HG03039 (cell line): Measurements from ENCODE around the gene INPP4B.

Experiments used
- ATAC-seq: cut with Tn5 transposase; IDR thresholded peaks from one replicate; pipeline ENCODE4 v1.9.1; 2021; ENCODE audit warnings: mild to moderate bottlenecking, moderate library complexity; ENCODE audit not compliant: unreplicated experiment

Gene INPP4B

DNA sequence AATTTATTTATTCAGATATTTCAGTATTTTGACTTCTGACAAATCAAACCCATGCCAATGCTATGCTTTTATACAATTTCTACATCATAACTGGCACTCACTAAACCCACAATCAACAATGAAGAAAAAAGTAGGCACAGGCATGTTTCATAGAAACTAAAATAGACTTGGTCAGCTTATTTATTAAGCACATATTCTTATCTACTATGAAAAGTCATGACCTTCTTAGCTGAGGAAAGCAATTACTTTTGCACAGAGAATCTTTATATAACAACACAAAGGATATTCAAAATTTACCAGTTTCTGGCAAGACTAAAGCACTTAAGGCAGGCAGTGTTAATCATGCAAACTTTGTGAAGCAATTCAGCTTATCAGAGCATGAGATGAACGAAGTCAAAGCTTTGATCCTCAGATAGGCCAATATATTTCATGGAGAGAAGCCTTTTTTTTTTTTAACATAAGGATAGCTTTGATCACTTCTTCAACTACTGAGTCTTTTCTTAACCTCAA, 490.6 kb downstream of the INPP4B start:
- ATAC-seq: no peak

DNA sequence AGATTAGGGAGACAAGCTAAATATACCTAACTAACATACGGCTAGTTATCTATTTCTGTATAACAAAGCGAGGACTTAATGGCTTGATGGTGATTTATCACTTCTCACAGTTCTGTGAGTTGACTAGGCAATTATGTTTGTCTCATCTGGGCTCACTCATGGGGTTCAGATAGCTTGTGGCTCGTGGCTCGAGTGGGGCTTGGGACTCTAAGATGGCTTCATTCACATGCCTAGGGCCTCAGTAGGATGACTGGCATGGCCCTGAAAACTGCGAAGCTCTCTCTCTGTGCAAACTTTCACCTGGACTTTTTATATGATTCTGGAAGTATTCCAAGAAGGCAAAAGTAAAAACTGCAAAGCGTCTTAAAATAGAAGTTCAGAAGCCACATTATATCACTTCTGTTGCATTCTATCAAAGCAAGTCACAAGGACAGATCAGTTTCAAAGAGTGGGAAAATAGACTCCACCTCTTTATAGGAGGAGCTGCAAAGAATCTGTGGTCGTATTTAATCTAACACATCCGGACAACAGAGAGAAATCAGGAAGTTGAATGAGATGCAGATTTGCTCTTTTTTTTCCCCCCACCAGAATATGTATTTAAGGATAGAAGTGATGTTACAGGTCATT, 491.2 kb downstream of the INPP4B start:
- no peak for ATAC-seq

DNA sequence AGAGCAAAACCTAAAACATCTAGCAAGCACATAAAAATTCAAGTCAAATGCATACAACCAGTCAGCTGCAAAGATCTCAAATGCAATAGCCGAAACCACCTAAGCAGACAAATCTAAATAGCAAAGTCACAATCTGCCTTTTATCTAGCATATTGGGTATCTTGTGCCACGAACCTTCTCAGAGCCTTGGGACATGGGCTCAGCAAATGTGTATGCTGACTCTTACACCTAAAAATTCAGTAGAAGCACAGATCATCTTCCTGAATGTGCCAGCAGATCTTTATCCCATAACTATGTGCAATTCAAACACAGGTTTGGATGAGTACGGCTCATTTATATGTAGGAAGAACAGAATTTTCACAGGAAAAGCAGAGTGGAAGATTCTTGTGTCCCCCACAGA, 492.1 kb downstream of the INPP4B start:
- ATAC-seq: no peak

DNA sequence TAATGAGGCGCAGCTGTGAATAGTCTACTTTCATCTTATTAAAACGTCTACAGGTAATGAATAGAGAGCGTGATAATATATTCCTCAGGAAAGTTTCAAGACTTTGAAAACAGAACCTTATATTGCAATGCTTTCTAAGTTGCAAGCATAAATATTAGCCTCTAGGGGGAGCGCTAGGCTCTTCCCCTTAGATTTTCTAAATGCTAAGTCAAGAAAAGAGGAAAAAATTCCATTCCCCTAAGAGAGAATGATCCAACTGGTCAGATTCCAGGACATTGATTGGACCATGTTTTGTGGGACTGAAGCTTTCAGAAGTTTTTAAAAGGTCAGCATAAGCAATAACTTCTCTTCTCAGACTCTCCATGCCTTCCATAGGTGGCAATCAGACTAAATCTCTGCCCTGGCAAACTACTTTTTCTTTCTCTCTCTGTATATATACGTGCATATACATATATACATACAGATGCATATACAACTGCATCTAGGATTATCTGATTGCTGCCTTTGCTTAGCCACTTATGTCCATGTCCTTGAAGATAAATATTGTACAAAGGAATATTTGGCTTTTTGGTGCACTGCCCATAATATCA, 492.9 kb downstream of the INPP4B start:
- ATAC-seq: no peak

DNA sequence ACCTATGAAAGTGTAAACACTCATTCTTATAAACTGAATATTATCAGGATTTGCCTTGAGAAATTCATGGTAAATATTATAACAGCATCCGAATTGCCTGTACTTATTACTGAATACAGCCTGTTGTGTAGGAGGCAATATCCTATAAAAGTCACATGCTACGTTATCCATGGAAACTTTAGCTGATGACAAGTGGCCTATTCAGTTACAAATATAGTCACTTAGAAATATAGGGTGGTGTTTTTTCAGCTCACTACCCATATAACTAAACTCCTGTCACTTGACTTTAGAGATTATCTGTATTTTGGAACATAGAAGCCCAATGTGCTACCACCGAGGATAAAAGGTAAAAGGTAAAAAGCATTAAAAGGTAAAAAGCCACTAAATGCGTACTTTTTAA, 493.4 kb downstream of the INPP4B start:
- ATAC-seq: no peak

DNA sequence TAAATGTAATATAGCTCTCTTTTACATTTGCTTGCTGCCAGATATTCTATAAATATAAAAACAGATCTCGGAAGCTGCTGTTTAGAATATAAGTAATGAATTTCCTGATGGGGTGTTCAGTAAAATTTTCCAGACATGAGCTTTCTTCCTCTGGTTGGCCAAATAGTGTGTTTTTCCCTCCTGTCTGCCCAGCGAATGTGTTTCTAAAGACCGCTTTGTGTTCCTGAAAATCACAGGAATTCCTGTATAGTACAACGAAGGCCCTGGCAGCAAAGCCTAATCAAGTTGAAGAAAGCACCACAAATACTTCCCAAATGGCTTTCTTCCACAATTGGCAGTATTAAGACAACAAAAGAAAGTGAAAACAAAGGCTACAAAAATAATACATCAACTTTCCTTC, 494.1 kb downstream of the INPP4B start:
- ATAC-seq: no peak

DNA sequence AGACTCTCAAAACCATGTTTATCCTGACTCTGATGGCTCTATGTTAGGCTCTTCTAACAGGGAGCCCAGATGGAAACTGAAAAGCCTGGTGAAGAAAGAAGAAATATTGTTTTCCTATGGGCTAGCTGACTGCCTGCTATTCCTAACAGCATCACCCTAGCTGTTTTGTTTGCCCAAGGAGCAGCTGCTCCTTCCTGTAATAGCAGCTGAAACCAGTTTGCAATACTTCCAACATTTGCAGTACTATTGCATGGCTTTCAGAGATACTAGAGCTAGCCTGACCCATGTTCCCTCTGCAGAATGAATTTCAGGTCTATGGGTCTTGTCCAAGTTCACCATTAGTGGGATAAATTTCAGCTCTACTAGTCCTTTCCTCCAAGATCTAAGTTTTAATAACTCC, 495.2 kb downstream of the INPP4B start:
- ATAC-seq: no peak

DNA sequence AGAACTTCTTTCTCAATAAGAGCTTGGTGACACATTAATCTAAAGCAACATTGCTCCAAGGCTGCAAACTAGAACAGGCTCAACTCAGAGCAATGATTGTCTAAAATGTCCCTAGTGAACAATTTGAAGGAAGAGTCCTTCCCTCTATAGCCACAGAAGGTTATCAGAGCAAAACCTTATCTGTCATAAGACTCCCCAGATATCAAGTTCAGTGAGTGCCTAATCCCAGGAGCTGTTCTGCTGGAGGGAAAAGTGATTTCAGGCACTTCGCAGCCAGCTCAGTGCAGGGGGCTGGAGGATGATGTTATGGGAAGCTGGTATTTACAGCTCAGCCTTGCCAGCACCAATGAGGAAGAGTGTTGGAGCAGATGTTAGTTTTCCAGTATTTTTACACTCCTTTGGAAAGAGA, 497.5 kb downstream of the INPP4B start:
- no peak for ATAC-seq

DNA sequence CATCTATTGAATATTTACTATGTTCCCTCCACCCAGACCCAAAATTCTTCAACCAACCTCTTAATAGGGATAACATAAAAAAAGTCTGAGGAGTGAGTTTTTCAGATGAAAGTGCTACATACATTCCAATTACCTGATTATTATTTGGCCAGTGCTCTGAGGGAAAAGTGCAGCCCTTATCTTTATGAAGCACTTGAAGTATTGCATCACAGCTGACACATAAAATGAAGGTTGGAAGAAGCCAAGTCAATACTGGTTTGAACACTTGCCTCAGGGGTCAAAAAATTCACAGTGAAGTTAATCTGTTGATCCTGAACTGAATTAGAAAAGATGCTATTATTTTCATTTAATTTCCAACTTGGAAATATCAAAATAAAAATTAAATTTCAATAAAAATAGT, 498.9 kb downstream of the INPP4B start:
- no peak for ATAC-seq

DNA sequence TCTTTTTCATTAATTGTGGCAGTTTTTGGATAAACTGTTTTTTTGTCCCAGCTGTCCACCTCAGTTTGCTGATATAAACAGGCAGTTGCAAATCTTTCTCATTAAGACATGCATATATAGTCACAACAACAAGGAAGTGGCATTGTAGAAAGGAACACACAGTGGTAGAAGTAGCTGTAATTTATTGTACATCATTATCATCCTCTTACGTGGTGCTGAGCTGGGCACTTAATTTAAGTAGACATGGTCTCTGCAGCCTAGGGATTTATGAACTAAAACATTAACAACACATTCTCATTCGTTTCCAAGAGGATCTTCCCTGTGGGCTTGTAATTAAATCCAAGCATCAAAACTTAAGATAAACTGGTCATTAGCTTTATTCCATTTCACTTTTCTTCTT, 500.2 kb downstream of the INPP4B start:
- ATAC-seq: no peak

DNA sequence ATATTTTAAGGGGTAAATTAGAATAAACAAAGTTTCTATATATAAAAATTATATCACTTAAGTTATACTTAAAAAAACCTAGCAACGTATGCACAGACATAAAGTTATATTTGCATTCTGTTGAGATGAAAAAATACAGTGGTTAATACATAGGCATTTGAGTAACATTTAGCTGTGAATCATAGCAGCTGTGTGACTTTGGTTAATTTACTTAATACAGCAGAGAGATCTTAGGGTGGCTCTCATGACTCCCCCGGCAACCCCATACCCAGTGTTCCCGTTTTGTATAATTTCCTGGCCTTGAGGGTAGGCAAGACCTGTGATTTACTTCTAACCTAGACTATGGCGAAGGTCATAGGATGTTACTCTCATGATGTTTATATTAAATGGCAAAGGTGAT, 504.8 kb downstream of the INPP4B start:
- ATAC-seq: no peak

DNA sequence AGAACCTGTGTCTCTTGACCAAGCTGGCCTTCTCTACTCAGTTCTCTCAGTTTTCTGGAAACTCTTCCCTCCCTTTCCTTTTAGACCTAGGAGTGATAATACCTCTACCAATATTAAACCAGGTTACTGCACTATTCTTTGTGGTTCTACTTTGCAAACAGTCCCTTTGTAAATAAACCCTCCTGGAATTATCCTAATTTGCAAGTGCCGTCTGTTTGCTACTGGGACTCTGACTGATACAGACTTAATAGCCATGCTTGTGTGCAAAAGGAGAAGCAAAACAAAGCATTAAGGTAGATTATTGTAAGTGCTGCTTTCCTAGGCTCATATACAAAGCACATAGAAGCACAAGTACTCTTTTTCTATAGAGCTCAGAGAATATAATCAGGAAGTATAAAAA, 507.0 kb downstream of the INPP4B start:
- no peak for ATAC-seq

DNA sequence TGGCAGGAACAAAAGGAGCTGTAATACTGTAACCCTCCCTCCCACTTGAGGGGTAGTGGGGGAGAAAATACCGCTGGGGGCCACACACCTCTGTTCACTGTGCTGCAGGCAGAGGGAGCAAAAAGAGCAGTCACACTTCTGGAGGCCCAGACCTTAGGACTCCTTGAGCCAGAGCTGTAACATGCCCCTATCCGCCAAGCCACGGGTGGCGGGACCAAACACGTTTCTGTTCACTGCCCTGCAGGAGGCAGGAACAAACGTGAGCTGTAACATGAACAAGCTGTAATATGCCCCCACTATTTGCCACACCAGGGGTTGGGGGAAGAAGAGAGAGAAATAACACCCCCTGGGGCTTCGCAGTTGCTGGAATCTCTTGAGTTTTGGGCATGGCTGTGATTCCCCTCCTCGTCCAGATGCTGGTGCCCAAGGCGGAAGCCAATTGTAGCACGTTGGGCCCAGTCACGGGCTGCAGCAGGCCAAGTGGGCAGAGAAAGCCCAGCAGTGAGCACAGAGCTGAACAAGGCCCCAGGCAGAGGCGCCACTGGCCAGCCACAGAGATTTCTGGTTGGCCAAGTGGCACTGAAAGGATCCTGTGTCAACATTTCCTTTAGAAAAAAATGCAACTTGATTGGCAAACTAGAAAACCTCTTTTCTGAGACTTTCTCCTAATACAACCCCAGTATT, 509.7 kb downstream of the INPP4B start:
- ATAC-seq: no peak

DNA sequence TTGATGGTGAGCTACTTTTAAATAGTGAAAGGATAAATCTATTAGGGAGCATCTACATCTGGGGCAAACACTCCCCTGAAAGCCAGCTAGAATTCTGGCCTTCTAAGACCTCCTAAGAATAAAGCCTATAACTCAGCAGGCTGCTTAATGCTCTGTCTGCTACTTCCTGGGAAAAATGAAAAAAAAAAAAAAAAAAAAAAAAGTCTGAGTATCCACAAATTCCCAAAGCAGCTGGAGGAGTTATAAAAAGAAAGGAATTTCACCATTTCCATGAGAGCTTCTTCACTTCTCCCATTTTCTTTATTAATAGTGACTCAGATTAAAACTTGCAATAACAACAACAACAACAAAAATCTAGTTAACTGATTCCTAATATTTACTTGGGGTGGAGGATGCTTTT, 511.2 kb downstream of the INPP4B start:
- ATAC-seq: no peak

DNA sequence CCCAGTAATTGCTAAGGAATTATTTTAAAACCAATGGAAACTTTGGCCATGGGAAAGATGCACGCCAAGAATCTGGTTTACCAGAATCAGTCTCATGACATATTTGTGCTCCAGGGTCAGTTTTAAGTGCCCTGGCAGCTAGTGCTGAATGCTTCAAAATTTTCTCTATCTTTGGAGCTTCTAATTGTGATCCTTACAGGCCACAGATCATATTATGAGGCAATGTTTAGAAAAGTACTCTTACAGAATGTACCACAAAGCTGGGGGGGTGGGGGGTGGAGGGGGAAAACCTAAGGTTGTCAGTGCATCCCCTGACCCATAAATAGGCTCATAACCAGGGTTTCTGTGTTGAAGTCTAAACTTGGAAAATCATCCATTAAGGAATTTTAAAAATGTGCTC, 514.5 kb downstream of the INPP4B start:
- ATAC-seq: no peak

DNA sequence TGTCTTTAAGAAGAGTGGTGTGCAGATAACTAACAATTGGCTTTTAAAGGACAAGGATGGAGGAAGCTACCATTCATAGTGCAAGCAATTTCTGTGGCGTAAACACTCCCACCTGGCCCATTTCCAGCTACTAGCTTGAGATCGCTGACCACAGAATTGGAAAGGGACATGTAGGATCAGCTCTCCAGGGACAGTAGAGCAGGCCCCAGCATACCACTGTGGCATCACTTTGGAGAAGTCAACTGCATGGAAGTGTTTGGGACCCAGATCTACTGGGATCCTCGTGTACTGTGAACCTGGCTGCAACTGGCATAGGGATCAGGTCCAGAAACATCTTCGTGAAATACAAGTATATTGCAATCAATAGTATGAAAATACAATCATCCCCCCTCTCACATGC, 515.0 kb downstream of the INPP4B start:
- no peak for ATAC-seq

DNA sequence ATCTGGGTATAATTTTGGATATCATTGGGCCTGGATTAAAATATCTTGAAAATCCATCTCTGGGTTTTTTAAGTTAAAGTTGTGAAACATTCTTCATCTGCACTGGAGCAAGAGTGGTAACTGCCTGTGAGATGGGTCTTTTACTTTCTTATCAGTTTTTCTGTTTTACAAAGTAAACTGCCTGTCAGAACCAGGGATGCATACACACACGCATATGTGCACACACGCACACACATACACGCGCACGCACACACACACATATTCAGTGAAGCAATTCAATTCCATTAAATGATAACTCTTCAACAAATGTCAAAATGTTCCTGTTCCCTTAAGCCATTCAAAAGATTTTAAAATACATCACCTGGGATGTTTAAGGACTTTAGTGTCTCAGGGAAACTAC, 515.8 kb downstream of the INPP4B start:
- ATAC-seq: no peak

DNA sequence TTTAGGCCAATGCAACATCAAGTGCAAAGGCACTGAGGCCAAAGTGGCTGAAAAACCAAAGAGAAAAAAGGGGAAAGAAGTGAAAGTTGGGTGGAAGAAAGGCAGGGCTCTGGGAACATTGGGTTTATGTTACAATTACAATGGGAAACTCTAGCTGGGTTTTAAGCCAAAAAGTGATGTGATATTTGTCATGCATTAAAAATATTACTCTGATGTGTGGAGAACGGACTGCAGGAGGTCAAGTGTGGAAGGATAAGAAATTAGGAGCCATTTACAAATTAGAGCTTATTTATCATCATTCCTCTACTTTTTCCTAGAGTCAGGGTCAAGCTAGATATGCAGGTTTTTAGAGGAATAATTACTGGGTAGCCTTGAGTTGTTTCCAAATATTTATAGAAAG, 516.8 kb downstream of the INPP4B start:
- ATAC-seq: no peak

DNA sequence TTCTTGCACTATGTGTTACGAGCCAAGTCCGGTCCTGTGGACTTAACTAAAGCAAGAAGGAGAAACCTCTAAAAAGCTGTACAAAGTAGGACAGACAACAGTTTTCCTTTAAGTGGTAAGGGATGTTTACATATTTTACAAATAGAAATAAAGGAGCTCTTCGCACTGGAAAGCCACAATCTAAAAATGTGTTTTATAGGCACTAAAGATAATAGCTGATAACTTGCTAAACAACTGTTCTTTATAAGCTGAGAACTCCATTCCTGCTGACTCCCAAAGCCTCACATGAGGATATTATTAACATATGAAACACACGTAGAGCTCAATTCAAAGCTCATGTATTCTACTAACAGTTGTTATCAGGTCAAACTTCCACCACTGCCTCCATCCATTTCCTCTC, 519.9 kb downstream of the INPP4B start:
- ATAC-seq: no peak

DNA sequence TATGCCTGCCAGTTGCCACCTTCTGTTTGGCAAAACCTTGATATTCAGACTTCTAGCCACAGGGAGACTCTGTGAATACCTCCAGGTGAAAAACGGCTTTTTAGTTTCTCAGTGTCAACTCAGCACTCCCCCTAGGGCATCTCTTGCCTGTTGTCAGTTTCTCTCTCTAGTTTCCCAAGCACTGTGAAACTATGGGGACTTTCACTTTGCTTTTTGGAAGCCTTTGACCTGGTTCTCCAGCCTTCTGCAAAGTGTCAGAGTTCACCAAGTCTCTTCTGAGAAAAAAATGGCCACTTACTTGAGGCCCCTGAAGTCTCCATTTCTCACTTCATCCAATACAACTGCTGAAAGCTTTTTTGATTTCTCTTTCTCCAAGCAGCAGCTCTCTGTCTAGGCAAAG, 521.5 kb downstream of the INPP4B start:
- no peak for ATAC-seq

DNA sequence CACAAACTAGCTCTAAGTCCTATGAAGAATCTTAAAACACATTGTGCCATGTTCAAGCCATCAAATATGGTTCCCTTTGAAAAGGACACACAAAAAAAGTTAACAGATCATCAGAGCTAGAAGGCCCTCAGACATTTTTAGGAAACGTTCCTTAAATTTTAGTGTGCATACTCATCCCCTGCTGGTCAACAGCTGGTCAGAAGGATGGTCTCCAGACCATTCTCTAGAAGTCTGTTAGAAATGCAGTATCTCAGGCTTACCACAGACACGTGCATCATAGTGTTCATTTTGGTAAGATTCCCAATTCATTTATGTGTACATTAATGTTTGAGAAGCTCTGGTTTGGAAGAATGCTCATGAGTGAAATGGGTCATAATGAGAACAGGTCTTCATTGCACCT, 523.1 kb downstream of the INPP4B start:
- no peak for ATAC-seq

DNA sequence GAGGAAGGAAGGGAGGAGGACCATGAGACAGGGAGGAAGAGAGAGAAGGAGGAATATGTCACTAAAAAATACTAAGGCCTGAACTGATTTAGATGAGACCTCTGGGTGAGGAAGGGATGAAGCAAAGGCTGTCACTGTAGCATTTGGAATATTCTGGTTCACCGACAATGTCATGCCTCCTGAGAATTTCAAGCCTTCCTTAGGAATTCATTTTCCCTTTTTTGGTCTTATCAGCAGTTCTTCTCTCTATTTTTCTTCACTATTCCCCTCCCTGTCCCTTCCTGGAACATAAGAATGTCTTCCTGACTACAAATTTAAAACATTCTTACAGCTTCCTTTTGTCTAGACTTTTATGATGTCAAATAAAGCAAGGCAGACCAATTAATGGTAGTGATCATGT, 527.8 kb downstream of the INPP4B start:
- ATAC-seq: no peak
